Small intestine (tissue), 7 donors: ENCODE results near the gene ENDOD1. TPM values are rescaled to one million over a fixed set of nuclear protein-coding genes. Genes with fewer than 3 reads are reported as not detected.

ENCODE experiments used
- DNase-seq, 2 donors: peaks; one replicate each; pipeline versions ENCODE4 v3.0.0 to v3.0.0-alpha.2; 2013
- FAIRE-seq: peaks from 2 replicates; lab custom pipeline; 2012; peaks lifted over from hg19 to GRCh38; lab: Jason Lieb, UNC
- H3K27ac ChIP-seq, 3 donors: one replicate each; pipeline ENCODE4 v1.5.1; 2013; ENCODE audit warnings: low read length in 2 of 3, mild to moderate bottlenecking in 2 of 3, control low read depth in 1 of 3, inconsistent platforms in 1 of 3, low read depth in 1 of 3, moderate library complexity in 1 of 3
- H3K27me3 ChIP-seq, 3 donors: one replicate each; pipeline ENCODE4 v1.6.1; 2013; ENCODE audit warnings: low read length in 3 of 3, inconsistent platforms in 1 of 3; ENCODE audit not compliant: control insufficient read depth in 3 of 3, insufficient read depth in 3 of 3
- H3K36me3 ChIP-seq, 3 donors: one replicate each; pipeline ENCODE4 v1.6.1; 2013; ENCODE audit warnings: low read length in 3 of 3, inconsistent platforms in 1 of 3, low read depth in 1 of 3, mild to moderate bottlenecking in 1 of 3, moderate library complexity in 1 of 3; ENCODE audit not compliant: control insufficient read depth in 3 of 3, insufficient read depth in 2 of 3
- H3K4me1 ChIP-seq, 3 donors: one replicate each; pipeline ENCODE4 v1.6.1; 2013; ENCODE audit warnings: low read length in 2 of 3, inconsistent platforms in 1 of 3, low read depth in 1 of 3, mild to moderate bottlenecking in 1 of 3, moderate library complexity in 1 of 3; ENCODE audit not compliant: control insufficient read depth in 3 of 3, insufficient read depth in 2 of 3
- H3K4me3 ChIP-seq, 3 donors: one replicate each; pipeline ENCODE4 v1.5.1; 2013; ENCODE audit warnings: low read length in 3 of 3, control low read depth in 1 of 3, inconsistent platforms in 1 of 3, low read depth in 1 of 3, mild to moderate bottlenecking in 1 of 3, moderate library complexity in 1 of 3
- H3K9me3 ChIP-seq, 2 donors: one replicate each; pipeline ENCODE4 v1.6.1; 2013; ENCODE audit warnings: low read depth in 1 of 2, low read length in 1 of 2; ENCODE audit not compliant: control insufficient read depth in 2 of 2, insufficient read depth in 1 of 2
- WGBS, 3 donors: extraction: QIAGEN DNeasy Blood & Tissue Kit; methylation state at CpG; one replicate each; pipeline ENCODE4 v1.1.7; 2013; 5-methylcytosine and 5-hydroxymethylcytosine counted together
- polyA plus RNA-seq, 4 donors: library from polyadenylated mRNA; stranded (reverse) in 3 of 4; unstranded in 1 of 4; fragments of 200-250 nt in 3 of 4; fragments of 120-200 nt in 1 of 4; gene quantifications; one replicate each; pipeline versions ENCODE4 v1.2.1 to v1.2.3, GENCODE V29; 2013
- donor health status: healthy with polysubstance abuse.
- donor health status: control.
- donor health status: control.
- donor health status: Bipolar disorder and iron deficiency.
- donor health status: healthy.

The ENDOD1 gene
- polyA plus RNA-seq, 4 donors = 4.3 to 38.2 (median 12.2) TPM

DNA sequence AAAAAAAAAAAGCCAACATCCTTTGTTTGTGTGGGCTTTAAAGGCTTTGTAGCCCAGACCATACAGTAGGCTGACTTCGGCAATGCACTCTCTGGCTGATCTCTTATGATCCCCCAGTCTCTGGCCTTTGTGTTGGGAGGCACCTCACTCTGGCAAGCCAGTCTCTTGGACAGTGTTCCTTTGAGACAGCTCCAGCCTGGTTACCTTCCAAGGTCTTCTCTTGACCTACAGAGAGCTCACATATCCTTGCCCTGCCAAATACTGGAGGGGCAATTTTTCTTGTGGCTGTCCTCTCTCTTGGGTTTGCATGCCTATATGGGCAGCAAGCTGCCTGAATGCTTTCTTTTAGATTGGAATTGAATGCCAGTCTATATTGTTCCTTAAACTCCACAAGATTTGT is 71.6 kb downstream of the ENDOD1 start:
- Histone ChIP-seq H3K4me3 (no peak overlapping the region), H3K36me3 (no peaks in the 10 kb centered on the region), H3K27me3 (no peaks in the 10 kb centered on the region), H3K9me3 (no peaks in the 10 kb centered on the region), H3K27ac (no peak overlapping the region), H3K4me1 (no peaks in the 10 kb centered on the region)
- DNase-seq (no peak), FAIRE-seq (no peak)
- 91 to 100% (median 100%) methylated on average over 1 of the region's 1 CpG for WGBS, 3 donors

DNA sequence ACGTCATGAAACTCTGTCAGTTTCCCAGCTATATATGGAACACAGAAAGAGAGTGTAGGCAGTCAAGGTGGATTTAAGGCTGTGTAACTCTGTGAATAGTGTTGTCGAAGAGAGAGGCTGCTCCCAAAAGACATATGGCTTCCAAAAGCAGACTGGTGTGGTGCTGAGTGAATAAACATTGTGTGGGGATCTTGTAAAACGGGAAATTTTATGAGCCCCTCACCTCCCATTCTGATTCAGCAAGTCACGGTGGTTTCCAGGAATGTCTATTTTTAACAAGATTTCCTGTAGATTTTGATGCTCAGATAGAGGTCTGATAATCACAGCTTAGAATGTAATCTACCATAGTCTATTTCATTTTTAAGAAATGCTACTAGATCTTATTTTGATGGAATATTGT is 73.5 kb downstream of the ENDOD1 start:
- WGBS, 3 donors = 60 to 79% (median 60%) methylated on average over 4 of the region's 4 CpGs
- FAIRE-seq = no peak

DNA sequence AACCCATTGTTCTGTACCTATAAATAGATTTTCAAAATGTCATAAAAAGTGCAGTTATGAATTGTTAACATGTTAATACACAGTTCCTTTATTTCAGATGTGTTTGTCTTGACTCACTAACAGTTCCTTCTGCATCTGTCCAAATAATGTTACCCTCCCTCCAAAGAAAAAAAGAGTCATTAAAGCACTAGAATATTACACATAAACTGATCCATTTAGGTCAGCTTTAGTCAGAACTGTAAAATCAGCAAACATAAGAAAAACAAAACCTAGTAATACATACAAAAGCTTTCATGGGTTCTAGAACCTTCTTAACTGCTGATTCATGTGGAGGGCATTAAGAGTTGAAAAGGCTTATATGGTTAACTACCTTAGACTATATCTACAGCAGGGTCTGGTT is 76.0 kb downstream of the ENDOD1 start:
- Histone ChIP-seq H3K27ac (no peak overlapping the region), H3K36me3 (peaks cover 0 to 2% (median 0%) of the 10 kb centered on the region in 3 donors), H3K4me1 (no peaks in the 10 kb centered on the region), H3K27me3 (no peaks in the 10 kb centered on the region), H3K4me3 (no peak overlapping the region), H3K9me3 (no peaks in the 10 kb centered on the region)
- no peak for DNase-seq
- FAIRE-seq = peak; percentile 94

More for the DNA sequence above, 73.5 kb downstream of the ENDOD1 start:
- H3K4me3 ChIP-seq = no peak overlapping the region
- no peaks in the 10 kb centered on the region for H3K36me3 ChIP-seq
- H3K27me3 ChIP-seq = no peaks in the 10 kb centered on the region
- no peak overlapping the region for H3K27ac ChIP-seq
- DNase-seq = no peak
- H3K4me1 ChIP-seq = no peaks in the 10 kb centered on the region
- H3K9me3 ChIP-seq = no peaks in the 10 kb centered on the region

DNA sequence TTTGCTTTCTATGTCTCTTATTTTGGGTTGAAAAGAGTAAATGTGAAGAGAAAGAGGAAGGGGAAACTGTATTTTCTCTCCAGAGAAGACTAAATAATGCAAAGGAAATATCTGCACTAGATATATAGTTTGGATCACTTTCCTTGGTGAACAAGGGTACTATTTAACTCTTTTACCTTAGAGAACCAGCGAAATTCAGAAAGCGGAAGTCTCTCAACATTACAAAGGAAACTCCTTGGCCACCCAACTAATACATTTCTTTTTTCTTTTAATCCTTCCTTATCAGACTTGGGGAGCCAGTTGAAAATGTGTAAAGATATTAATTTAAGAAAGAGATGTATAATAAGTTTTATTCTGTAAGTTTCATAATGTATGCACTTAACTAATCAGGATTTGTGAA is 77.1 kb downstream of the ENDOD1 start:
- 90 to 100% (median 96%) methylated on average over 2 of the region's 2 CpGs for WGBS, 3 donors
- Histone ChIP-seq H3K4me3 (no peak overlapping the region), H3K27me3 (no peaks in the 10 kb centered on the region), H3K27ac (no peak overlapping the region), H3K9me3 (no peaks in the 10 kb centered on the region), H3K36me3 (peaks cover 0 to 2% (median 0%) of the 10 kb centered on the region in 3 donors), H3K4me1 (no peaks in the 10 kb centered on the region)
- DNase-seq (no peak), FAIRE-seq (no peak)

DNA sequence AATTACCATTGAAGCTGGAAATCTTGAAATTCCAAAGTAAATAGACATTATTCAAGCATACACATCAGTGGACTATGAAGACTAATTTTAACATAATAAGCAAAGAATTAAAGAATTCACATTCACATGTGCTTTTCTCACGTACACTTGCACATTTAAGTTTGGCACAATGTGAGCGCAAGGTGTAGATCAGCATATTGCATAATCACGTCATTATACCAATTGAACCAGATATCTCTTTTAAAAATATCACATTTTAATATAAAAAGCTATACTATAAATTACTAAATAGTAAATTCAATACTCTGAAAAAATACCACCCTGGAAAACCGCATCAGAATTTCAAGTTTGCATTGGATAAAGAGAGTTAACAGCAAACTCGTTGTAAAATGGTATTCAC is 80.6 kb downstream of the ENDOD1 start:
- 91 to 96% (median 96%) methylated on average over 5 of the region's 5 CpGs for WGBS, 3 donors
- H3K4me1 ChIP-seq = no peaks in the 10 kb centered on the region
- peaks cover 0 to 11% (median 0%) of the 10 kb centered on the region in 3 donors for H3K36me3 ChIP-seq
- H3K27me3 ChIP-seq = no peaks in the 10 kb centered on the region
- no peak for DNase-seq
- H3K4me3 ChIP-seq = no peak overlapping the region
- no peaks in the 10 kb centered on the region for H3K9me3 ChIP-seq
- FAIRE-seq = no peak
- H3K27ac ChIP-seq = no peak overlapping the region

DNA sequence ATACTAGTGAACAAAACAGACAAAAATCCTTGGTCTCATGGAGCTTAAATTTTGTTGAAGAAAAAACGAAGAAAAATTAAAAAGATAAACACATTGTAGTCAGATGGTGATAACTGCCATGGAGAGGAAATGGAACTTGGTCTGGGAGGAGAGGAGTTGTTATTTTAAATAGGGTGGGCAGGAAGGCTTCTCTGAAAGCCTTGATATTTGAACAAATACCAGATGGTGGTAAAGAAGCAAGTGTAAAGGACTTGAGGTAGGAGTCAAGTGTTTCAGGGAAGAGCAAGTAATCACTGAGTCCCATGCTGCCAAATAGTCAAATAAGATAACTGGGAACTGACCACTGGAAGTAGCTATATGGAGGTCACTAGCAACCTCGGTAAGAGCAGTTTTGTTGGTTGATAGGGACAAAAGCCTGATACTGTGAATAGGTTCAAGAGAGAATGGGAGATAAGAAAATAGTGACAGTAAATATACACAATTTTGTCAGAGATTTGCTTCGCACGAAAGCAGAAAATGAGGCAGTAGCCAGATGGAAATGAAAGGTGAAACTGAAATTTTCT is 86.3 kb downstream of the ENDOD1 start:
- H3K27me3 ChIP-seq = no peaks in the 10 kb centered on the region
- FAIRE-seq (no peak), DNase-seq (no peak)
- no peaks in the 10 kb centered on the region for H3K9me3 ChIP-seq
- peaks cover 0 to 8% (median 0%) of the 10 kb centered on the region in 3 donors for H3K36me3 ChIP-seq
- WGBS, 3 donors = 84 to 88% (median 85%) methylated on average over 4 of the region's 4 CpGs
- H3K27ac ChIP-seq = no peak overlapping the region
- H3K4me1 ChIP-seq = no peaks in the 10 kb centered on the region
- no peak overlapping the region for H3K4me3 ChIP-seq

Other genes starting within 250 kb of the ENDOD1 start
- 10 to 100 TPM; 44.5 to 78.9 (median 55.8) TPM for gene CWC15, start 116.3 kb upstream of the ENDOD1 start, polyA plus RNA-seq
- gene KDM4D, start 116.1 kb upstream of the ENDOD1 start, polyA plus RNA-seq = under 1 TPM in 3 of 4 donors, not detected in 1; 0.27 to 0.54 (median 0.49) TPM
- gene KDM4E, start 64.6 kb upstream of the ENDOD1 start, polyA plus RNA-seq = under 1 TPM in 1 of 4 donors, not detected in 3; 0.49 TPM
- gene KDM4F, start 40.4 kb upstream of the ENDOD1 start, polyA plus RNA-seq = not detected
- 10 to 100 TPM; 29.3 to 52.2 (median 34.6) TPM for gene SRSF8, start 22.9 kb upstream of the ENDOD1 start, polyA plus RNA-seq
- gene SESN3, start 141.4 kb downstream of the ENDOD1 start, polyA plus RNA-seq = 10 to 100 TPM in 1 of 4 donors, 1 to 10 TPM in 3; 3.5 to 60.1 (median 5.3) TPM